IMR-90 (cell line): ENCODE data around the gene NPAS3. TPM values are rescaled to one million over a fixed set of nuclear protein-coding genes. Genes with fewer than 3 reads are reported as not detected.

ENCODE experiments used
- ATAC-seq: fragments of 200-7000 bp; cut with Tn5 transposase; 2 replicates; pipeline ENCODE4 v1.9.1; 2020; ENCODE audit warnings: low read depth, mild to moderate bottlenecking, moderate library complexity
- BruUV-seq: library from RNA; stranded (reverse); fragments of 400-500 nt; replicated peaks from 2 replicates; lab custom pipeline; 2021; lab: Mats Ljungman, UMichigan
- CTCF ChIA-PET: fragments of 300-600 bp; formaldehyde crosslinking; extraction: SDS; loops from one replicate; lab custom pipeline; 2021; ENCODE audit warnings: antibody characterized with exemption; lab: Yijun Ruan, JAX
- POLR2A ChIA-PET: fragments of 300-600 bp; sonication (Branson Sonifier 250); formaldehyde crosslinking; loops from one replicate; lab custom pipeline; 2022; ENCODE audit warnings: antibody characterized with exemption; ENCODE audit not compliant: unreplicated experiment; lab: Charles Lee
- DNase-seq: peaks from one replicate; pipeline ENCODE4 v3.0.0; 2013
- H2AFZ ChIP-seq: replicated peaks from 2 replicates; pipeline ENCODE3; 2013; ENCODE audit warnings: low read length, mild to moderate bottlenecking; ENCODE audit not compliant: poor library complexity
- H2AK5ac ChIP-seq: 2 replicates; pipeline ENCODE4 v1.6.1; 2013; ENCODE audit warnings: low read depth, low read length, inconsistent platforms
- H2AK9ac ChIP-seq: replicated peaks from 2 replicates; pipeline ENCODE3; 2013; ENCODE audit warnings: mild to moderate bottlenecking, low read depth, low read length, moderate library complexity; ENCODE audit not compliant: poor library complexity
- H2BK120ac ChIP-seq: 2 replicates; pipeline ENCODE4 v1.6.1; 2013; ENCODE audit warnings: low read depth, low read length, inconsistent platforms
- H2BK15ac ChIP-seq: 3 replicates; pipeline ENCODE4 v1.6.1; 2013; ENCODE audit warnings: low read depth, low read length, inconsistent platforms
- H2BK20ac ChIP-seq: 2 replicates; pipeline ENCODE4 v1.6.1; 2013; ENCODE audit warnings: low read depth, mild to moderate bottlenecking, inconsistent platforms, low read length, moderate library complexity
- H2BK5ac ChIP-seq: 2 replicates; pipeline ENCODE4 v1.6.1; 2013; ENCODE audit warnings: mild to moderate bottlenecking, low read depth, low read length, inconsistent platforms; ENCODE audit not compliant: poor library complexity, severe bottlenecking
- H3K14ac ChIP-seq: replicated peaks from 2 replicates; pipeline ENCODE4 v1.6.1; 2013; ENCODE audit warnings: low read depth, low read length, inconsistent platforms
- H3K18ac ChIP-seq: 2 replicates; pipeline ENCODE4 v1.6.1; 2013; ENCODE audit warnings: low read depth, low read length, control low read depth
- H3K23ac ChIP-seq: 2 replicates; pipeline ENCODE4 v1.6.1; 2013; ENCODE audit warnings: low read depth, low read length, inconsistent platforms
- H3K27ac ChIP-seq: 2 replicates; pipeline ENCODE4 v1.5.1; 2013; ENCODE audit warnings: mild to moderate bottlenecking, control low read depth, low read length; ENCODE audit not compliant: insufficient read depth
- H3K27me3 ChIP-seq: 2 replicates; pipeline ENCODE4 v1.6.1; 2013; ENCODE audit warnings: low read length; ENCODE audit not compliant: control insufficient read depth, insufficient read depth
- H3K36me3 ChIP-seq: 2 replicates; pipeline ENCODE4 v1.6.1; 2013; ENCODE audit warnings: low read length, mixed read lengths; ENCODE audit not compliant: control insufficient read depth, insufficient read depth
- H3K4ac ChIP-seq: 2 replicates; pipeline ENCODE4 v1.6.1; 2013; ENCODE audit warnings: low read depth, low read length, inconsistent platforms
- H3K4me1 ChIP-seq: 2 replicates; pipeline ENCODE4 v1.6.1; 2013; ENCODE audit warnings: low read length, mixed read lengths; ENCODE audit not compliant: control insufficient read depth, insufficient read depth
- H3K4me2 ChIP-seq: 2 replicates; pipeline ENCODE4 v1.6.1; 2013; ENCODE audit warnings: low read depth, mild to moderate bottlenecking, control low read depth, low read length, moderate library complexity
- H3K4me3 ChIP-seq: 2 replicates; pipeline ENCODE4 v1.5.1; 2013; ENCODE audit warnings: low read depth, mild to moderate bottlenecking, control low read depth, low read length, moderate library complexity; ENCODE audit not compliant: insufficient read depth
- H3K56ac ChIP-seq: 2 replicates; pipeline ENCODE4 v1.6.1; 2013; ENCODE audit warnings: low read length, inconsistent platforms; ENCODE audit not compliant: insufficient read depth; ENCODE audit errors: extremely low read depth
- H3K79me1 ChIP-seq, 2 experiments: 2 replicates each; pipeline ENCODE4 v1.6.1; 2013; ENCODE audit warnings: low read length in 2 of 2, inconsistent platforms in 1 of 2, low read depth in 1 of 2
- H3K9ac ChIP-seq: 2 replicates; pipeline ENCODE4 v1.6.1; 2013; ENCODE audit warnings: low read depth, low read length, control low read depth
- H3K9me1 ChIP-seq: 2 replicates; pipeline ENCODE4 v1.6.1; 2013; ENCODE audit warnings: low read length, inconsistent platforms; ENCODE audit not compliant: insufficient read depth
- H3K9me3 ChIP-seq: 2 replicates; pipeline ENCODE4 v1.6.1; 2013; ENCODE audit warnings: low read length; ENCODE audit not compliant: control insufficient read depth, insufficient read depth
- H4K20me1 ChIP-seq: 2 replicates; pipeline ENCODE4 v1.6.1; 2013; ENCODE audit warnings: low read length, inconsistent platforms; ENCODE audit not compliant: insufficient read depth
- H4K5ac ChIP-seq: 2 replicates; pipeline ENCODE4 v1.6.1; 2013; ENCODE audit warnings: mild to moderate bottlenecking, low read depth, low read length, control low read depth
- H4K8ac ChIP-seq, 2 experiments: 2 replicates each; pipeline ENCODE4 v1.6.1; 2013; ENCODE audit warnings: low read depth in 2 of 2, low read length in 2 of 2, control low read depth in 1 of 2, inconsistent platforms in 1 of 2
- H4K91ac ChIP-seq: 2 replicates; pipeline ENCODE4 v1.6.1; 2013; ENCODE audit warnings: low read depth, low read length, inconsistent platforms; ENCODE audit not compliant: insufficient read depth
- BHLHE40 ChIP-seq: fragments of 150-350 bp; IDR thresholded peaks from 2 replicates; pipeline ENCODE4 v1.6.1; 2016; ENCODE audit warnings: mild to moderate bottlenecking, low read depth, low read length
- CHD1 ChIP-seq: IDR thresholded peaks from 2 replicates; pipeline ENCODE4 v1.6.1; 2012; ENCODE audit warnings: low read depth, low read length, improper control_type of control experiment
- FOS ChIP-seq: fragments of 150-350 bp; IDR thresholded peaks from 2 replicates; pipeline ENCODE4 v1.6.1; 2016; ENCODE audit warnings: low read depth, low read length
- MAFK ChIP-seq: IDR thresholded peaks from 2 replicates; pipeline ENCODE4 v1.6.1; 2012; ENCODE audit warnings: low read depth, low read length, improper control_type of control experiment
- MAZ ChIP-seq: IDR thresholded peaks from 2 replicates; pipeline ENCODE4 v1.6.1; 2012; ENCODE audit warnings: low read depth, mild to moderate bottlenecking, low read length, improper control_type of control experiment, moderate library complexity, borderline replicate concordance
- MXI1 ChIP-seq: IDR thresholded peaks from 2 replicates; pipeline ENCODE4 v1.6.1; 2012; ENCODE audit warnings: low read depth, mild to moderate bottlenecking, low read length, moderate library complexity, borderline replicate concordance
- NFE2L2 ChIP-seq: fragments of 150-350 bp; IDR thresholded peaks from 2 replicates; pipeline ENCODE4 v1.6.1; 2016; ENCODE audit warnings: low read depth, mild to moderate bottlenecking, low read length
- POLR2A ChIP-seq: IDR thresholded peaks from 2 replicates; pipeline ENCODE4 v1.6.1; 2012; ENCODE audit warnings: mild to moderate bottlenecking, low read depth, low read length
- RAD21 ChIP-seq: IDR thresholded peaks from 2 replicates; pipeline ENCODE4 v1.6.1; 2012; ENCODE audit warnings: low read length, improper control_type of control experiment
- RCOR1 ChIP-seq: IDR thresholded peaks from 2 replicates; pipeline ENCODE4 v1.6.1; 2012; ENCODE audit warnings: mild to moderate bottlenecking, low read length, improper control_type of control experiment; ENCODE audit not compliant: insufficient replicate concordance
- RFX5 ChIP-seq: IDR thresholded peaks from 2 replicates; pipeline ENCODE4 v1.8.0; 2012; ENCODE audit warnings: low read depth, mild to moderate bottlenecking, low read length, moderate library complexity
- SMC3 ChIP-seq: fragments of 150-350 bp; IDR thresholded peaks from 2 replicates; pipeline ENCODE4 v1.6.1; 2016; ENCODE audit warnings: low read depth, mild to moderate bottlenecking, antibody characterized with exemption, low read length, moderate library complexity
- WGBS, 2 experiments: methylation state at CpG; one replicate each; pipeline versions ENCODE4 v1.1.5 to v1.1.7; 2013; ENCODE audit warnings: missing lambda C conversion rate in 2 of 2; ENCODE audit not compliant: insufficient read length in 1 of 2; ENCODE audit errors: extremely low coverage in 2 of 2; 5-methylcytosine and 5-hydroxymethylcytosine counted together
- dilution Hi-C: fragments of 300-500 bp; cut with HindIII; formaldehyde crosslinking; loops from one replicate; pipeline ENCODE4 v1.14.3; 2018; ENCODE audit warnings: low sequenced_read_pairs; ENCODE audit not compliant: unreplicated experiment
- in situ Hi-C: fragments of 300-500 bp; cut with MboI; formaldehyde crosslinking; loops from 3 replicates; pipeline ENCODE4 v1.14.3; 2019; ENCODE audit warnings: low sequenced_read_pairs, inconsistent platforms, mixed read lengths
- intact Hi-C: fragments of 100-400 bp; cut with micrococcal nuclease; formaldehyde crosslinking; loops from 2 replicates; pipeline ENCODE4 v1.10.0; 2022
- polyA plus RNA-seq, 3 experiments: library from polyadenylated mRNA; depleted of rRNA; stranded (reverse); fragments of >200 nt; gene quantifications; 2 replicates each; pipeline ENCODE4 v1.2.3, GENCODE V29; 2012; ENCODE audit warnings: low replicate concordance in 1 of 3
- total RNA-seq: library from RNA; depleted of rRNA; stranded (reverse); fragments of >200 nt; gene quantifications from 2 replicates; pipeline ENCODE4 v1.2.3, GENCODE V29; 2012
- TF ChIP-seq, protein P1 (sequence below): fragments of 150-350 bp; IDR thresholded peaks from 2 replicates; pipeline ENCODE4 v1.6.1; 2016; ENCODE audit warnings: low read depth, mild to moderate bottlenecking, low read length, moderate library complexity, borderline replicate concordance

NPAS3 gene
- total and polyA plus RNA-seq, 2 of the 4 experiments (the other 2 are of a cell fraction) = not detected

DNA sequence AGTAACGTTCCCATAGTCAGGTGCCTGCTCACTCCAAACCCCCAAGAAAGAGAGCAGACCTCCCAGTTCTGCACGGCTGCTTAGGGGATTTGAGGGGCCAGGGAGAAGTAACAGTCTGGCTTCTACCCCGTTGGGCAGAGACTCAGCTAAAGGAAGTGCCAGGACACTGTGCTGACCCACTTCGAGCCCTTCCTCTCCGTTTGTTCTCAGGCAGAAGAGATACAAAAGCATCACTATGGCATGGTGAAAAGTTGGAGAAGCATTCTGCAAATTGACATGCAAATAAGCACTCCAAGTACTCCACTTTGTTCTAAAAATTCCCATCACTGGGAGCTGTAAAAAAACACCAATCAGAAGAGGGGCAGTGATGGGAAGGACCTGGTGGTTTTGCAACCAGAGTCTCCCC, 773.1 kb downstream of the NPAS3 start:
- dilution Hi-C loops = no loop called here
- Histone ChIP-seq H3K9me1 (no peaks in the 10 kb centered on the region), H4K91ac (no peak overlapping the region), H2AK5ac (no peak overlapping the region), H3K9me3 (no peaks in the 10 kb centered on the region), H3K27ac (no peak overlapping the region), H4K5ac (no peak overlapping the region), H2AK9ac (no peak overlapping the region), H4K8ac (no peak overlapping the region), H2BK15ac (no peak overlapping the region), H3K23ac (no peak overlapping the region), H3K27me3 (no peaks in the 10 kb centered on the region), H3K4me2 (no peak overlapping the region), H3K4me1 (no peaks in the 10 kb centered on the region), H3K56ac (no peak overlapping the region), H2BK20ac (no peak overlapping the region), H3K9ac (no peak overlapping the region), H3K18ac (no peak overlapping the region), H3K4me3 (no peak overlapping the region), H3K36me3 (no peaks in the 10 kb centered on the region), H3K14ac (no peak overlapping the region), H3K79me1 (no peaks in the 10 kb centered on the region), H2BK120ac (no peak overlapping the region), H2BK5ac (no peak overlapping the region), H3K4ac (no peak overlapping the region), H4K20me1 (no peaks in the 10 kb centered on the region), H2AFZ (no peak overlapping the region)
- DNase-seq = no peak
- in situ Hi-C loops = no loop called here
- BruUV-seq = no TSS peak
- WGBS, 2 experiments = no CpG with 5 or more reads among the region's 5 CpGs
- TF ChIP-seq, protein P1, sequence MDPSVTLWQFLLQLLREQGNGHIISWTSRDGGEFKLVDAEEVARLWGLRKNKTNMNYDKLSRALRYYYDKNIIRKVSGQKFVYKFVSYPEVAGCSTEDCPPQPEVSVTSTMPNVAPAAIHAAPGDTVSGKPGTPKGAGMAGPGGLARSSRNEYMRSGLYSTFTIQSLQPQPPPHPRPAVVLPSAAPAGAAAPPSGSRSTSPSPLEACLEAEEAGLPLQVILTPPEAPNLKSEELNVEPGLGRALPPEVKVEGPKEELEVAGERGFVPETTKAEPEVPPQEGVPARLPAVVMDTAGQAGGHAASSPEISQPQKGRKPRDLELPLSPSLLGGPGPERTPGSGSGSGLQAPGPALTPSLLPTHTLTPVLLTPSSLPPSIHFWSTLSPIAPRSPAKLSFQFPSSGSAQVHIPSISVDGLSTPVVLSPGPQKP = no peak
- TF ChIP-seq POLR2A = no peak
- TF ChIP-seq MAZ = no peak
- no peak for TF ChIP-seq FOS
- no peak for TF ChIP-seq RCOR1
- TF ChIP-seq MAFK = no peak
- no peak for TF ChIP-seq RFX5
- no peak for TF ChIP-seq BHLHE40
- TF ChIP-seq SMC3 = no peak
- no peak for TF ChIP-seq CHD1
- no peak for TF ChIP-seq NFE2L2
- no peak for TF ChIP-seq MXI1
- TF ChIP-seq RAD21 = no peak
- CTCF ChIA-PET = no interaction called here
- POLR2A ChIA-PET = no interaction called here
- intact Hi-C loops = no loop called here
- no peak for ATAC-seq
